ENCODE measurements around the gene HRH1. TPM values are rescaled to one million over a fixed set of nuclear protein-coding genes. Genes with fewer than 3 reads are reported as not detected.

Gene HRH1
- total and polyA plus RNA-seq, 2 donors (not counting 3 experiments of a cell fraction or from before 2014, with no cell fraction given) = 16.2 to 21.2 TPM

GRCh38 chr3:11118181-11118682 lies 36.1 kb upstream of the HRH1 start:
- dilution Hi-C loops (cut with MboI; ENCODE audit: extremely low pct_ligation_motif_present, low sequenced_read_pairs) (no loop called here), intact Hi-C loops (cut with micrococcal nuclease) (no loop called here)
- H4K20me1 ChIP-seq (replicated peaks; ENCODE audit: control insufficient read depth, extremely low read depth, insufficient read depth, low read length) = no peaks in the 10 kb centered on the region
- H3K9me3 ChIP-seq (replicated peaks; ENCODE audit: control insufficient read depth, insufficient read depth, low read length) = no peaks in the 10 kb centered on the region
- H3K9me1 ChIP-seq (replicated peaks; ENCODE audit: control insufficient read depth, extremely low read depth, insufficient read depth, low read length) = no peaks in the 10 kb centered on the region
- DNase-seq (ENCODE audit: low read depth, low spot score) = no peak
- H3K4me2 ChIP-seq (ENCODE audit: insufficient read depth, low read length) = no peak overlapping the region
- no peak for FAIRE-seq
- TF ChIP-seq MAX (IDR thresholded peaks at IDR 0.05; ENCODE audit: insufficient read depth, insufficient read length) (no peak), MYC (IDR thresholded peaks at IDR 0.05; ENCODE audit: low read depth, low read length) (no peak)
- H3K36me3 ChIP-seq (ENCODE audit: control insufficient read depth in 2 of 2, extremely low read depth in 1 of 2, insufficient read depth in 2 of 2, low read length in 2 of 2) = no peaks in the 10 kb centered on the region
- ChIA-PET POLR2A (no interaction called here), CTCF (interaction anchor here (1.0 kb wide), 2 partner anchors 58 to 173 kb away, joined by 3 read pairs; no protein-coding TSS in a partner anchor)
- no peak overlapping the region for H3K27ac ChIP-seq (ENCODE audit: insufficient read depth, low read depth, low read length)
- no peaks in the 10 kb centered on the region for H3K79me2 ChIP-seq (ENCODE audit: control insufficient read depth, insufficient read depth, low read length)
- no peak overlapping the region for H2AFZ ChIP-seq (ENCODE audit: low read depth, low read length)
- no peak overlapping the region for H3K9ac ChIP-seq (replicated peaks; ENCODE audit: extremely low read depth, insufficient read depth, low read length)
- H3K4me3 ChIP-seq (replicated peaks in 1 of 3; ENCODE audit: insufficient read depth in 1 of 3, low read depth in 1 of 3, low read length in 3 of 3) = no peak overlapping the region
- no TSS peak for BruUV-seq (replicated peaks)
- no peaks in the 10 kb centered on the region for H3K4me1 ChIP-seq (ENCODE audit: control insufficient read depth, extremely low read depth, insufficient read depth, low read length)
- peaks cover 0 to 4% of the 10 kb centered on the region in 2 experiments for H3K27me3 ChIP-seq (ENCODE audit: control insufficient read depth in 2 of 2, insufficient read depth in 2 of 2, low read length in 2 of 2)

DNA sequence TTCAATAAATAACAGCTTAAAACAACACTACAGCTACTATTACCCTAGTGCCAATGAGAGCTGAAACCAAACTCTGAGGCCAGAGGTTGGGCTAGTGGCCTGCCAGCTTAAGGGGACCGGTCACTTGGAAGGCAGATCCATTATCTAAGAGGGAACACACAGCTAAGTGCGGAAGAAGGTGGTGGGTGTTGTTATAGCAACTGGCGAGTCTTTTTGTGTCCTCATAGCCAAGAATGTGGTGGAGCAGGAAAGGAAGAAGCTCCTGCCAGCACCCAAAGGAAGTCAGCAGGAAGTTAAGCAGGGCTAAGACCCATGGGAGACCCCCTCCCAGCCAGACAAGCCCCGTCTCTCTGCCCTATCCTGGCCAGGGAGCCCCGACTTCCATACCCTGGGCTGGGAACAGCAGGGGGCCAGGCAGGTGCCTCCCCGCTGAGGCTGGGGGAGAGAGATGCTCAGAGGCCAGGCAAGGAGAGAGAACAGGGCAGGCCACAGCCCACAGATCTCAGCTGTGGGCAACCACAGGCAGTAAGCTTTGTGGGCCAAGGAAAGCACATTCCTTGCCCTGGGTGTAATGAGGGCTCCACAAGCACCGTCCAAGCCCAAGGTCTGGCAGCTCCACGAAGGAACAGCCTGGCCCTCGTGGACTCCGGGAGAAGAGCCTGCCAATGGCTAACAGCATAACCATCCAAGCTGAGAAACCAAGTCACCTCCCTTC lies 34.0 kb upstream of the HRH1 start:
- TF ChIP-seq FOS (IDR thresholded peaks at IDR 0.05; ENCODE audit: borderline replicate concordance, insufficient read depth, low read length) (no peak), CTCF (IDR thresholded peaks at IDR 0.05; ENCODE audit: extremely low read depth in 1 of 2, insufficient read depth in 1 of 2, low read depth in 1 of 2, low read length in 2 of 2) (no peak), JUN (IDR thresholded peaks at IDR 0.05; ENCODE audit: borderline replicate concordance, insufficient read depth, insufficient read length, low read depth) (no peak), EZH2 (IDR thresholded peaks at IDR 0.05; ENCODE audit: borderline replicate concordance, low read depth, low read length, severe bottlenecking) (no peak), MYC (IDR thresholded peaks at IDR 0.05; ENCODE audit: low read depth, low read length) (no peak), GATA2 (IDR thresholded peaks at IDR 0.05; ENCODE audit: insufficient read depth, insufficient read length, low read depth, low read length) (no peak), POLR2A (IDR thresholded peaks at IDR 0.05; ENCODE audit: low read depth, low read length) (no peak), POLR2AphosphoS5 (IDR thresholded peaks at IDR 0.05; ENCODE audit: insufficient read depth, low read depth, low read length) (no peak), MAX (IDR thresholded peaks at IDR 0.05; ENCODE audit: insufficient read depth, insufficient read length) (no peak)
- Histone ChIP-seq H3K9me1 (replicated peaks; ENCODE audit: control insufficient read depth, extremely low read depth, insufficient read depth, low read length) (no peaks in the 10 kb centered on the region), H3K4me2 (ENCODE audit: insufficient read depth, low read length) (no peak overlapping the region), H3K79me2 (ENCODE audit: control insufficient read depth, insufficient read depth, low read length) (no peaks in the 10 kb centered on the region), H3K27me3 (ENCODE audit: control insufficient read depth in 2 of 2, insufficient read depth in 2 of 2, low read length in 2 of 2) (peaks cover 0 to 4% of the 10 kb centered on the region in 2 experiments), H3K4me3 (replicated peaks in 1 of 3; ENCODE audit: insufficient read depth in 1 of 3, low read depth in 1 of 3, low read length in 3 of 3) (no peak overlapping the region), H3K4me1 (ENCODE audit: control insufficient read depth, extremely low read depth, insufficient read depth, low read length) (no peaks in the 10 kb centered on the region), H2AFZ (ENCODE audit: low read depth, low read length) (no peak overlapping the region), H3K27ac (ENCODE audit: insufficient read depth, low read depth, low read length) (no peak overlapping the region), H4K20me1 (replicated peaks; ENCODE audit: control insufficient read depth, extremely low read depth, insufficient read depth, low read length) (no peaks in the 10 kb centered on the region), H3K9me3 (replicated peaks; ENCODE audit: control insufficient read depth, insufficient read depth, low read length) (no peaks in the 10 kb centered on the region), H3K36me3 (ENCODE audit: control insufficient read depth in 2 of 2, extremely low read depth in 1 of 2, insufficient read depth in 2 of 2, low read length in 2 of 2) (no peaks in the 10 kb centered on the region), H3K9ac (replicated peaks; ENCODE audit: extremely low read depth, insufficient read depth, low read length) (no peak overlapping the region)
- FAIRE-seq (no peak), DNase-seq (ENCODE audit: low read depth, low spot score) (no peak)
- ChIA-PET CTCF (interaction anchor here (1.1 to 3.1 kb wide), 3 partner anchors 24 to 84 kb away, joined by 4 to 14 read pairs (median 6); no protein-coding TSS in a partner anchor), POLR2A (no interaction called here)
- intact Hi-C loops (cut with micrococcal nuclease) = no loop called here
- no TSS peak for BruUV-seq (replicated peaks)
- dilution Hi-C loops (cut with MboI; ENCODE audit: extremely low pct_ligation_motif_present, low sequenced_read_pairs) = no loop called here
